K562 (cell line): ENCODE results near the gene LIPH. TPM values are rescaled to one million over a fixed set of nuclear protein-coding genes. Genes with fewer than 3 reads are reported as not detected.

Source experiments
- CCNT2 ChIP-seq: IDR thresholded peaks from 2 replicates; pipeline ENCODE4 v1.6.1; 2011; ENCODE audit warnings: borderline replicate concordance, low read depth, mild to moderate bottlenecking, moderate library complexity, mixed read lengths, low read length; ENCODE audit not compliant: insufficient read length; ENCODE audit errors: extremely low read depth
- ERF ChIP-seq: fragments of 450-650 bp; formaldehyde crosslinking; IDR thresholded peaks from 2 replicates; pipeline ENCODE4 v1.4.0; 2020; ENCODE audit warnings: mild to moderate bottlenecking, mixed read lengths
- KAT2B ChIP-seq: IDR thresholded peaks from one replicate; pipeline ENCODE4 v1.6.1; 2012; ENCODE audit warnings: low read depth, mild to moderate bottlenecking, control low read depth, inconsistent platforms, low read length, moderate library complexity
- MLX ChIP-seq, 2 experiments: fragments of 450-650 bp in 1 of 2; sonication (generic) in 1 of 2; formaldehyde crosslinking; conservative IDR thresholded peaks; 2 replicates each; pipeline versions ENCODE4 v1.4.0 to v1.8.1; 2020 to 2022; ENCODE audit warnings: mild to moderate bottlenecking in 1 of 2, missing genetic modification reagents in 1 of 2
- MYC ChIP-seq, 2 experiments: fragments of 250-450 bp in 1 of 2; sonication (Bioruptor Pico) in 1 of 2; IDR thresholded peaks; 2 replicates each; pipeline versions ENCODE4 v1.5.1 to v1.6.1; 2012 to 2021; ENCODE audit warnings: low read depth in 2 of 2, borderline replicate concordance in 1 of 2, improper control_type of control experiment in 1 of 2, low read length in 1 of 2, mild to moderate bottlenecking in 1 of 2, moderate library complexity in 1 of 2
- NFE2L1 ChIP-seq: fragments of 450-650 bp; IDR thresholded peaks from 2 replicates; pipeline ENCODE4 v1.6.1; 2016; ENCODE audit warnings: missing genetic modification characterization, low read depth, mild to moderate bottlenecking, missing compliant biosample characterization, moderate library complexity, borderline replicate concordance
- POLR2B ChIP-seq: fragments of 450-650 bp; IDR thresholded peaks from 2 replicates; pipeline ENCODE4 v1.6.1; 2018; ENCODE audit warnings: low read depth; ENCODE audit not compliant: partially characterized antibody
- RBM34 ChIP-seq: fragments of 200-400 bp; formaldehyde crosslinking; IDR thresholded peaks from 2 replicates; pipeline ENCODE4 v1.6.1; 2018; ENCODE audit warnings: low read length, borderline replicate concordance; ENCODE audit not compliant: insufficient read depth
- RFX1 ChIP-seq: fragments of 450-650 bp; IDR thresholded peaks from 2 replicates; pipeline ENCODE4 v1.6.1; 2016; ENCODE audit warnings: mild to moderate bottlenecking, moderate library complexity
- SETDB1 ChIP-seq: IDR thresholded peaks from one replicate; pipeline ENCODE4 v1.6.1; 2012; ENCODE audit warnings: low read length, control low read depth, inconsistent platforms
- SIRT6 ChIP-seq: IDR thresholded peaks from one replicate; pipeline ENCODE4 v1.6.1; 2012; ENCODE audit warnings: low read depth, mild to moderate bottlenecking, control low read depth, inconsistent platforms, low read length, moderate library complexity
- TAF9B ChIP-seq: fragments of 450-650 bp; IDR thresholded peaks from 2 replicates; pipeline ENCODE4 v1.6.1; 2018; ENCODE audit warnings: mild to moderate bottlenecking; ENCODE audit not compliant: partially characterized antibody
- TRIM24 ChIP-seq, 2 experiments: fragments of 450-650 bp; IDR thresholded peaks; 2 replicates each; pipeline ENCODE4 v1.6.1; 2016
- ZEB2 ChIP-seq: fragments of 450-650 bp; IDR thresholded peaks from 2 replicates; pipeline ENCODE4 v1.6.1; 2016
- ZNF212 ChIP-seq: fragments of 450-650 bp; formaldehyde crosslinking; IDR thresholded peaks from 2 replicates; pipeline ENCODE4 v1.4.0; 2020; ENCODE audit warnings: mild to moderate bottlenecking
- polyA plus RNA-seq, 8 experiments: library from polyadenylated mRNA; depleted of rRNA in 4 of 8; stranded (reverse) in 5 of 8; unstranded in 3 of 8; fragments of >200 nt; fragmentation: Nextera tagmentation in 2 of 8; fragmentation: Illumina TruSeq in 1 of 8; extraction: Ambion mirVana in 2 of 8; extraction: Trizol in 1 of 8; gene quantifications; 2 replicates each; pipeline versions ENCODE4 v1.2.1 to v1.2.3, GENCODE V29; 2011 to 2014; ENCODE audit warnings: inconsistent platforms in 1 of 8, missing spikeins in 1 of 8
- total RNA-seq, 7 experiments: library from RNA; depleted of rRNA in 6 of 7; stranded (reverse); fragments of >200 nt in 6 of 7; fragmentation: Illumina TruSeq in 2 of 7; extraction: Trizol in 2 of 7; gene quantifications; 2 replicates each; pipeline versions ENCODE4 v1.2.1 to v1.2.3, GENCODE V29; 2011 to 2021; ENCODE audit warnings: low replicate concordance in 1 of 7
- TF ChIP-seq, protein P1 (sequence below): fragments of 250-450 bp; sonication (Bioruptor Pico); IDR thresholded peaks from 2 replicates; pipeline ENCODE4 v1.5.0; 2021; ENCODE audit warnings: mild to moderate bottlenecking, moderate library complexity
- TF ChIP-seq, protein P2 (sequence below): fragments of 450-650 bp; IDR thresholded peaks from 2 replicates; pipeline ENCODE4 v1.6.1; 2014; ENCODE audit warnings: low read depth, mild to moderate bottlenecking, moderate library complexity, borderline replicate concordance
- TF ChIP-seq, protein P3 (sequence below): fragments of 250-450 bp; sonication (Bioruptor Pico); IDR thresholded peaks from 2 replicates; pipeline ENCODE4 v1.4.0; 2020; ENCODE audit warnings: mild to moderate bottlenecking, moderate library complexity, borderline replicate concordance

The LIPH gene
- total and polyA plus RNA-seq, 9 of the 15 experiments (the other 6 are each of a cell fraction or from before 2014, with no cell fraction given), result 0.73 to 1.8 (median 1.3) TPM

DNA sequence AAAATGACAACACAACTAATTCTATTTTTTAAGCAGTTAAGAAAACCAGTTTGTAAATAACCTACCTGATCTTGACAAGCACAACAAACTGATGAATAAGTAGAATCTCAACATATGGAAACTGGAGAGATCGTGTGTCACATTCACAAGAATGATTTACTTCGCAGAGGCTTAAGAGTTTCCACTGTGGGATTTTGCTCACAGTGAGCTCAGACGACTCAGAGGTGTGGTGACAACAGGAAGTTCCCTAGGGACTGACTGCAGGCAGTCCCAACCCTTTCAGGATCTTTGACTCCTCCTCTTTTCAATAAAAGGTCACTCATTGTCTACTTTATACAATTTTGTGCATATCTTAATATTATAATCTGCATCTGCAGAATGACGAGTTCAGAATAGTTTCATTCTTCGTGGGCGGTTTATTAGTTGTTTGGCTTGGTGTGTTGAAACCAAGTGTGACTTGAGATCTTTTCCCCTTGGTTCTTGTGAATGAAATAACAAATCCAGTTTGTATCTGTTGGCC, at the start of gene LIPH (continued):
- TF ChIP-seq MYC (IDR thresholded peaks at IDR 0.05; ENCODE audit: low read depth, low read length) (no peak), MYC (CRISPR knock-in tag; IDR thresholded peaks at IDR 0.05; ENCODE audit: borderline replicate concordance, low read depth) (no peak), ERF (CRISPR knock-in tag) (no peak), SETDB1 (no peak), ZNF212 (CRISPR knock-in tag) (no peak), MLX (CRISPR knock-in tag; conservative IDR thresholded peaks at IDR 0.05) (no peak), CCNT2 (no peak), ZEB2 (no peak), TAF9B (no peak), RFX1 (no peak), KAT2B (no peak), SIRT6 (no peak), RBM34 (no peak), NFE2L1 (no peak), TRIM24 (IDR thresholded peaks at IDR 0.05) (0 out of 4 replicates have a peak, but pooled peaks of 1 of the 2 experiments have one; percentile 6), POLR2B (no peak)
- TF ChIP-seq, protein P1, sequence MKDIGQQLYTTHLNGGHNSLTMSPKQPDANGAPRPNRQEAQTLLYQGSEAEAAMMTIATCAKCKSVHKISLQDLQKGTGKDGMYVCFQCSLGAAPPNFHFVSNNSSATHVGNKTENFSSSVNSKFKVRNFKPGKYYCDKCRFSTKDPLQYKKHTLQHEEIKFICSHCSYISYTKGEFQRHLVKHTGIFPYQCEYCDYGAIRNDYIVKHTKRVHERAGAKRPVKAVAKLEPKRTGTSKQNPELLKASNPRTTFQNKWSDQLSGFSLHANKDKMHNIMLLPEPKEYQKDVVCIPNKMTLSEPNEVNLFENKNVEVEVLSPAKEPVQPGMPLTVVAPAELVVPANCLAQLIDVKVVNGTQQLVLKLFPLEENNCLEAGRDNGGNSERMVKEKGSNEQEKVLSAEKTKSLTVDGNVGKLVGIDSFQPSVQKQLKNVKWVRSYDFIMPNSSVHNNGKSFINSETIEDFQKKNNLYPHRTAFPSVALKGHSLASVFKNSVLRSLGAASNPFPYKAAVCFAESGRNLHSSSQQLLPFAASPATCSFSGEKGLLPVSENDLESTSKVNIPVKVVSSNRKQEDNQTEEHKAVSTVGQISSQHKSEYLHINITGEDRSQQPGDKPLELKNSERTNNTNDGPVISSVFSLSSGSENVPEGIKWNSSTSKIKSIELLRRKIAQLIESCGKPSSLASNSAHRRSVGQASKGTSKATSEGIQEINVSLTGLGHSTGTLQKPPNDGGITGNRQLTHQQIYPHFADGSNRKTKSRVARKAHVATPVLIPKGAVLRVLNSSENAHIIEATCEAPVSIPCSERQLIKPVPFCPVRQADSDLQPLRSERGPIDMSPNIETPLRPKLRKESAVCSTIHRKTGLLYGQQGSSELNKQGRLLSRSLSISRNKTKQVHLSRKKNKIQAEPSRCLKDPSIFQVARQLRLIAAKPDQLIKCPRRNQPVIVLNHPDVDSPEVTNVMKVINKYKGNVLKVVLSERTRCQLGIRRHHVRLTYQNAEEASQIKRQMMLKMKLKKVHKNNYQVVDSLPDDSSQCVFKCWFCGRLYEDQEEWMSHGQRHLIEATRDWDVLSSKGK, result no peak
- TF ChIP-seq, protein P2, sequence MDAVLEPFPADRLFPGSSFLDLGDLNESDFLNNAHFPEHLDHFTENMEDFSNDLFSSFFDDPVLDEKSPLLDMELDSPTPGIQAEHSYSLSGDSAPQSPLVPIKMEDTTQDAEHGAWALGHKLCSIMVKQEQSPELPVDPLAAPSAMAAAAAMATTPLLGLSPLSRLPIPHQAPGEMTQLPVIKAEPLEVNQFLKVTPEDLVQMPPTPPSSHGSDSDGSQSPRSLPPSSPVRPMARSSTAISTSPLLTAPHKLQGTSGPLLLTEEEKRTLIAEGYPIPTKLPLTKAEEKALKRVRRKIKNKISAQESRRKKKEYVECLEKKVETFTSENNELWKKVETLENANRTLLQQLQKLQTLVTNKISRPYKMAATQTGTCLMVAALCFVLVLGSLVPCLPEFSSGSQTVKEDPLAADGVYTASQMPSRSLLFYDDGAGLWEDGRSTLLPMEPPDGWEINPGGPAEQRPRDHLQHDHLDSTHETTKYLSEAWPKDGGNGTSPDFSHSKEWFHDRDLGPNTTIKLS, result no peak
- TF ChIP-seq, protein P3, sequence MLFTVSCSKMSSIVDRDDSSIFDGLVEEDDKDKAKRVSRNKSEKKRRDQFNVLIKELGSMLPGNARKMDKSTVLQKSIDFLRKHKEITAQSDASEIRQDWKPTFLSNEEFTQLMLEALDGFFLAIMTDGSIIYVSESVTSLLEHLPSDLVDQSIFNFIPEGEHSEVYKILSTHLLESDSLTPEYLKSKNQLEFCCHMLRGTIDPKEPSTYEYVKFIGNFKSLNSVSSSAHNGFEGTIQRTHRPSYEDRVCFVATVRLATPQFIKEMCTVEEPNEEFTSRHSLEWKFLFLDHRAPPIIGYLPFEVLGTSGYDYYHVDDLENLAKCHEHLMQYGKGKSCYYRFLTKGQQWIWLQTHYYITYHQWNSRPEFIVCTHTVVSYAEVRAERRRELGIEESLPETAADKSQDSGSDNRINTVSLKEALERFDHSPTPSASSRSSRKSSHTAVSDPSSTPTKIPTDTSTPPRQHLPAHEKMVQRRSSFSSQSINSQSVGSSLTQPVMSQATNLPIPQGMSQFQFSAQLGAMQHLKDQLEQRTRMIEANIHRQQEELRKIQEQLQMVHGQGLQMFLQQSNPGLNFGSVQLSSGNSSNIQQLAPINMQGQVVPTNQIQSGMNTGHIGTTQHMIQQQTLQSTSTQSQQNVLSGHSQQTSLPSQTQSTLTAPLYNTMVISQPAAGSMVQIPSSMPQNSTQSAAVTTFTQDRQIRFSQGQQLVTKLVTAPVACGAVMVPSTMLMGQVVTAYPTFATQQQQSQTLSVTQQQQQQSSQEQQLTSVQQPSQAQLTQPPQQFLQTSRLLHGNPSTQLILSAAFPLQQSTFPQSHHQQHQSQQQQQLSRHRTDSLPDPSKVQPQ (CRISPR knock-in tag), result no peak
